AG10803 (cell line): Measurements from ENCODE around the gene KRTAP5-5.
"Not testable (repeated sequence)": the region's sequence is repeated elsewhere in the genome, so short reads cannot be mapped to it uniquely, and the experiment has no call there.

ENCODE experiments used
- DNase-seq: peaks from one replicate; pipeline ENCODE4 v3.0.0; 2010; ENCODE audit warnings: low read depth
- H3K4me3 ChIP-seq: 2 replicates; pipeline ENCODE4 v1.5.1; 2011; ENCODE audit warnings: mild to moderate bottlenecking, low read length, control low read depth
- TF ChIP-seq, protein P1 (sequence below): conservative IDR thresholded peaks from 2 replicates; pipeline ENCODE4 v1.5.1; 2011; ENCODE audit warnings: mild to moderate bottlenecking, low read length, control low read depth, inconsistent platforms

Gene KRTAP5-5

DNA sequence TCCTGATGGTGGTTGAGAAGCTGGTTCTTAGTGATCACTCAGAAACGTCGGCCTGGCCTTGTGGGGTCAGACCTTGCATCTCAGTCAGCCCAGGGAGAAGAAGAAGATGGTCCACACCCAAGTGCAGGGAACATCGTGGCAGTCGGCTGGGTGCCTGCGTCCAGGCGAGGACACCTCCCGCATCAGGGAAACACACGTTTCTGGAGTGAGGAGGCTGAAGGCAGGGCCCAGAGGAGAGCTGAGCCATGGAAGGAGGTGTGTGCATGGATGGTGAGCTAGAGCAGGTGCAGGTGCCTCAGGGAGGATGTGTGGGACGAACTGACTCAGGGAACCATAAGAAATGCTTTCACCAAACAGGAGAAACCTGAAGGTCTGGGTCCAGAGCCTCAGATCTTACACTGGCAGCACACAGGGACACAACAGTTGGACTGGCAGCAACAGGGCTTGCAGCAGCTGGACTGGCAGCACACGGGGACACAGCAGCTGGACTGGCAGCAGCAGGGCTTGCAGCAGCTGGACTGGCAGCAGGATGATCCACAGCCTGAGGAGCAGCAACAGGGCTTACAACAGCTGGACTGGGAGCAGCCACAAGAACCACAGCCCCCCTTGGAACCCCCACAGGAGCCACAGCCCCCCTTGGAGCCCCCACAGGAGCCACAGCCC lies 32.1 kb upstream of the KRTAP5-5 start:
- H3K4me3 ChIP-seq, result no peak overlapping the region
- DNase-seq, result no peak
- TF ChIP-seq, protein P1, sequence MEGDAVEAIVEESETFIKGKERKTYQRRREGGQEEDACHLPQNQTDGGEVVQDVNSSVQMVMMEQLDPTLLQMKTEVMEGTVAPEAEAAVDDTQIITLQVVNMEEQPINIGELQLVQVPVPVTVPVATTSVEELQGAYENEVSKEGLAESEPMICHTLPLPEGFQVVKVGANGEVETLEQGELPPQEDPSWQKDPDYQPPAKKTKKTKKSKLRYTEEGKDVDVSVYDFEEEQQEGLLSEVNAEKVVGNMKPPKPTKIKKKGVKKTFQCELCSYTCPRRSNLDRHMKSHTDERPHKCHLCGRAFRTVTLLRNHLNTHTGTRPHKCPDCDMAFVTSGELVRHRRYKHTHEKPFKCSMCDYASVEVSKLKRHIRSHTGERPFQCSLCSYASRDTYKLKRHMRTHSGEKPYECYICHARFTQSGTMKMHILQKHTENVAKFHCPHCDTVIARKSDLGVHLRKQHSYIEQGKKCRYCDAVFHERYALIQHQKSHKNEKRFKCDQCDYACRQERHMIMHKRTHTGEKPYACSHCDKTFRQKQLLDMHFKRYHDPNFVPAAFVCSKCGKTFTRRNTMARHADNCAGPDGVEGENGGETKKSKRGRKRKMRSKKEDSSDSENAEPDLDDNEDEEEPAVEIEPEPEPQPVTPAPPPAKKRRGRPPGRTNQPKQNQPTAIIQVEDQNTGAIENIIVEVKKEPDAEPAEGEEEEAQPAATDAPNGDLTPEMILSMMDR, result no peak

DNA sequence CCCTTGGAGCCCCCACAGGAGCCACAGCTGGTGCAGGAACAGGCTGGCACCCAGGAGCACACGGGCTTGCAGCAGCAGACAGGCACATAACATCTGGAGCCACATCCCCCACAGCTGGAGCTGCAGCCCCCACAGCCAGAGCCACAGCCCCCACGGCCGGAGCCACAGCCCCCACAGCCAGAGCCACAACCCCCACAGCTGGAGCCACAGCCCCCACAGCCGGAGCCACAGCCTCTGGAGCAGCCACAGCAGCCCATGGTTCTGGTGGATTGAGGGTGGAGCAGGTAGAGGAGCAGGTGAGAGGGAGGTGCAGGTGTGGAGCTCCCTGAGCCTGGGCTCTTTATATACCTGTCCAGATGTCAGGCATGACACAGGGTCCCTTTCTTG lies 31.6 kb upstream of the KRTAP5-5 start, which contains the start of gene KRTAP5-2:
KRTAP5-2 (minus strand) TSS at position 301 of the 387 bp plus-strand sequence; CDS start at position 257, 44 bp downstream.
- no peak within 1 kb of the TSS for H3K4me3 ChIP-seq
- DNase-seq, result no peak
- TF ChIP-seq, protein P1, result no peak

DNA sequence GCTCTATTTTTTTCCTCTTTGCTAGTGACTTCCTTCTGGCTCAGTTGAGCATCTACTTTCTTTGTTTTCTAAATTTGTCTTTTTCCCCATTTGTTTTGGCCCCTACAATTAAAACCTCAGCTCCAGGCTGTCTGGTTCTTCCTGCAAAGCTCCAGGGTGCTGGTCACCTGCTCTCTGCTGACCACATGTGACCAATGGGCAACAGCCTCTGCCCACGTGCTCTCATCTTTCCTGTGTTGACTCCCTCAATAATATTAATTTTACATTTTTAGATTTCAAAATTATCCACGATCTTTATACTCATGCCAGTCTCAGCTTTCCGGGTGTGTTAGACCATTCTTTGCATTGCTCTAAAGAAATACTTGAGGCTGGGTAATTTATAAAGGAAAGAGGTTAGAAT lies 31.2 kb upstream of the KRTAP5-5 start:
- not testable (repeated sequence) for H3K4me3 ChIP-seq, DNase-seq

DNA sequence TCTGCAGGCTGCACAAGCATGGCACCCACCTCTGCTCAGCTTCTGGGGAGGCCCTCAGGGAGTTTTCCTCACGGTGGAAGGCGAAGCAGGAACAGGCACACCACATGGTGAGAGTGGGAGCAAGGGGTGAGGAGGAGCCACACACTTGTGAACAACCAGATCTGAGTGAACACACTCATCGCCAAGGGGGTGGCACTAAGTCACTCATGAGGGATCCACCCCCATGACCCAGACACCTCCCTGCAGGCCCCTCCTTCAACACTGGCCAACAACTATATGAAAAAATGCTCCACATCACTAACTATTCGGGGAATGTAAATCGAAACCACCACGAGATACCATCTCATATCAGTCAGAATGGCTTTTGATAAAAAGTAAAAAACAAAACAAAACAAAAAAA lies 30.8 kb upstream of the KRTAP5-5 start:
- DNase-seq, result no peak
- no peak overlapping the region for H3K4me3 ChIP-seq
- TF ChIP-seq, protein P1, result no peak

DNA sequence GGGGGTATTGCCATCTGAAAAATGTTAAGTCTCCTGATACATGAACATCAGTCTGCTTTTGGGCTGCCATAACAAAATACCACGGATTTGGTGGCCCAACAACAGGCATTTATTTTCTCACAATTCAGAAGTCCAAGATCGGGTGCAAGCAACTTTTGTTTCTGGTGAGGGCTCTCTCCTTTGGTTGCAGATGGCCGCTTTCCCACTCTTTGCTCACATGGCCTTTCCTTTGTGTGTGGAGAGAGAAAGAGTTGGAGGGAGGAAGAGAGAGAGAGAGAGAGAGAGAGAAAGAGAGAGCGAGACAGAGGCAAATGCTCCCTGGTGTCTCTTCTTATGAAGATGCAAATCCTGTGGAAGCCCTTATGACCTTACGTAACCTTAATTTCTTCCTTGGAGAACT lies 28.9 kb upstream of the KRTAP5-5 start:
- H3K4me3 ChIP-seq, result no peak overlapping the region
- no peak for DNase-seq
- TF ChIP-seq, protein P1, result no peak

DNA sequence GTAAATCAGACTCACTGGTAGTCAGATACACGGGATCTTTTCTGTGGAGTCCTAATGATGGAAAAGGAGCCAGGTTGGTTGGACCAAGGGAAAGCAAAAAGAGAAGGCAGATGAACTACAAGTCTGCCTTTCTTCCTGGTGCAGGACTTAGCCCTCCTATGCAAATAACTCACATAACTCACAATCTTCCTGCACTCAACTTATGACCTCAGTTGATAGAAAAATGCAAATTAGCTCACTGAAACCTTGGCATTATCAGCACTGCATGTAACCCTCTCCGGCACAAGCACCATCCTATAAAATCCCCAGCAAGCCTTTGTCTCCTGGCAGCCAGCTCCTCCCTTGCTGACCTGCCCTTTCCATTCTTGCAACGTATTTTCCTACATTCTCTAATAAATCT lies 27.9 kb upstream of the KRTAP5-5 start:
- DNase-seq, H3K4me3 ChIP-seq: not testable (repeated sequence)

DNA sequence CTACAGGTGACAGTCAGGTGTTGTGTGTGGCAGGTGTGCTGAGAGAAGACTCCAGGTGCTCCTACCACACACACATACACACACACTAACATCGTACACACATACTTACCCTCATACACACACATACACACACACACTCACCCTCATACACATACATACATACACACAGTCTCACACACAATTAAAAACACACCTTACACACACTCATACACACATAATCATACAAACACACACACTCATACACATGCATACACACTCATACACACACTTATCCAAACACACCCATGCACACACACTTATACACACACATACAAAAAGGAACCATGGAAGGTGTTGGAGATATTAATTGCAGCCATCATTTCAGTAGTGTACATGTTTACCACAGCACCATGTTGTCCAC lies 25.9 kb upstream of the KRTAP5-5 start:
- TF ChIP-seq, protein P1, result no peak
- no peak overlapping the region for H3K4me3 ChIP-seq
- no peak for DNase-seq

DNA sequence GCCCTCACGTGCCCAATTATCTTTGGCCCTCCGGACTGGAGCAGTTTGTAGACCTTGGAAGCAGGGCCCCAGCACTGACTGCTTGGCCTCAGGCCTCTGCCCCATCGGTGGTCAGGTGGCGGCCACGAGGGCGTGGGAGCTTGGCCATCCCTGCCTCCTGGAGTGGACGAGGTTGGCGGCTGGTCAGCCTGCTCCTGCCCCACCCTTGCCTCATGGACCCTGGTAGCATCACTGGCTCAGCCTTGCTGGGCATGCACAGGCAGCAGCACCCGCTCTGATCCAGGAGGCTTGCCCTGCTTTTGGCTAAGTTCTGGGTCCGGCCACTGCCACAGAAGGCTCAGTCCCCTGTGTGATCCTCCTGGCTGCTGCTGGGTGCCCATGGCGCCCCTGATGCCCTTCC lies 25.4 kb upstream of the KRTAP5-5 start:
- no peak for DNase-seq
- TF ChIP-seq, protein P1, result no peak
- H3K4me3 ChIP-seq, result no peak overlapping the region
